ENCODE results near the gene GULP1. TPM values are rescaled to one million over a fixed set of nuclear protein-coding genes. Genes with fewer than 3 reads are reported as not detected.

Gene GULP1
- total and polyA plus RNA-seq, 2 experiments from 2014 or later = 94.6 to 181 TPM

- H3K27me3 ChIP-seq (ENCODE audit: insufficient read depth) = no peaks in the 10 kb centered on the region
- DNase-seq (ENCODE audit: low spot score) (no peak), ATAC-seq (no peak)
- H3K27ac Mint-ChIP-seq = no peak overlapping the region
- H3K9me2 ChIP-seq (ENCODE audit: insufficient read depth) = no peaks in the 10 kb centered on the region
- H3K79me2 ChIP-seq (replicated peaks; ENCODE audit: insufficient read depth) = no peaks in the 10 kb centered on the region
- H3K4me2 ChIP-seq = no peak overlapping the region
- no peaks in the 10 kb centered on the region for H3K9me3 Mint-ChIP-seq
- no peaks in the 10 kb centered on the region for H4K20me1 ChIP-seq (replicated peaks; ENCODE audit: insufficient read depth)
- H2AFZ ChIP-seq = no peak overlapping the region
- no peak for TF ChIP-seq NANOG (IDR thresholded peaks at IDR 0.05; ENCODE audit: borderline replicate concordance)
- no peak for TF ChIP-seq ZNF114 (CRISPR knock-in tag; IDR thresholded peaks at IDR 0.05)
- no peak for TF ChIP-seq EZH2 (IDR thresholded peaks at IDR 0.05; ENCODE audit: low read depth, unreplicated experiment)
- no peak for TF ChIP-seq STAT1 (IDR thresholded peaks at IDR 0.05; ENCODE audit: unreplicated experiment)
- no peak for TF ChIP-seq CTCF (conservative IDR thresholded peaks at IDR 0.05; ENCODE audit: low read depth in 2 of 2)
- no peak for TF ChIP-seq POLR2AphosphoS5 (IDR thresholded peaks at IDR 0.05; ENCODE audit: low read depth)
- TF ChIP-seq ETS1 (IDR thresholded peaks at IDR 0.05) = no peak
- H3K4me3 Mint-ChIP-seq = no peak overlapping the region
- H3K27me3 Mint-ChIP-seq (ENCODE audit: insufficient read depth, low read depth, poor library complexity) = no peaks in the 10 kb centered on the region
- H3K36me3 ChIP-seq (ENCODE audit: insufficient read depth) = 0 out of 2 replicates have a peak, but pooled peaks cover 6% of the 10 kb centered on the region
- H3K4me3 ChIP-seq = no peak overlapping the region
- no peak overlapping the region for H3K27ac ChIP-seq (ENCODE audit: low read depth)
- no peaks in the 10 kb centered on the region; the same call in 2 of the 3 replicates for H3K4me1 Mint-ChIP-seq
- no peaks in the 10 kb centered on the region for H3K4me1 ChIP-seq (ENCODE audit: insufficient read depth)
- H3K36me3 Mint-ChIP-seq (ENCODE audit: low read depth) = 0 out of 3 replicates have a peak, but pooled peaks cover 3% of the 10 kb centered on the region
- H3F3A ChIP-seq (replicated peaks; ENCODE audit: low read depth) = no peaks in the 10 kb centered on the region
Observed at GRCh38 chr2:188576651-188577050, 285.0 kb downstream of the GULP1 start.

GRCh38 chr2:188577231-188577630 lies 285.6 kb downstream of the GULP1 start:
- H3K27me3 Mint-ChIP-seq (ENCODE audit: insufficient read depth, low read depth, poor library complexity) = no peaks in the 10 kb centered on the region
- ATAC-seq (no peak), DNase-seq (ENCODE audit: low spot score) (no peak)
- H3K27me3 ChIP-seq (ENCODE audit: insufficient read depth) = no peaks in the 10 kb centered on the region
- no peaks in the 10 kb centered on the region for H3K9me2 ChIP-seq (ENCODE audit: insufficient read depth)
- H3K4me1 ChIP-seq (ENCODE audit: insufficient read depth) = no peaks in the 10 kb centered on the region
- no peak for TF ChIP-seq JUNB (IDR thresholded peaks at IDR 0.05; ENCODE audit: unreplicated experiment)
- TF ChIP-seq POLR2AphosphoS5 (IDR thresholded peaks at IDR 0.05; ENCODE audit: low read depth) = no peak
- H3K4me2 ChIP-seq = no peak overlapping the region
- no peak overlapping the region for H3K27ac ChIP-seq (ENCODE audit: low read depth)
- no peaks in the 10 kb centered on the region; the same call in 2 of the 3 replicates for H3K4me1 Mint-ChIP-seq
- no peaks in the 10 kb centered on the region for H3K79me2 ChIP-seq (replicated peaks; ENCODE audit: insufficient read depth)
- no peaks in the 10 kb centered on the region for H3K9me3 Mint-ChIP-seq
- no peak overlapping the region for H3K27ac Mint-ChIP-seq
- H3K36me3 Mint-ChIP-seq (ENCODE audit: low read depth) = 0 out of 3 replicates have a peak, but pooled peaks cover 3% of the 10 kb centered on the region
- H3K4me3 ChIP-seq = no peak overlapping the region
- H3F3A ChIP-seq (replicated peaks; ENCODE audit: low read depth) = no peaks in the 10 kb centered on the region
- 0 out of 2 replicates have a peak, but pooled peaks cover 6% of the 10 kb centered on the region for H3K36me3 ChIP-seq (ENCODE audit: insufficient read depth)
- H2AFZ ChIP-seq = no peak overlapping the region
- H3K4me3 Mint-ChIP-seq = no peak overlapping the region
- H4K20me1 ChIP-seq (replicated peaks; ENCODE audit: insufficient read depth) = no peaks in the 10 kb centered on the region

GRCh38 chr2:188580738-188581137 lies 289.1 kb downstream of the GULP1 start:
- Mint-ChIP-seq H3K36me3 (ENCODE audit: low read depth) (peaks cover 26% of the 10 kb centered on the region), H3K27ac (no peak overlapping the region), H3K4me3 (no peak overlapping the region), H3K4me1 (no peaks in the 10 kb centered on the region), H3K9me3 (no peaks in the 10 kb centered on the region), H3K27me3 (ENCODE audit: insufficient read depth, low read depth, poor library complexity) (no peaks in the 10 kb centered on the region)
- Histone ChIP-seq H3K4me1 (ENCODE audit: insufficient read depth) (no peaks in the 10 kb centered on the region), H2AFZ (no peak overlapping the region), H3K27me3 (ENCODE audit: insufficient read depth) (no peaks in the 10 kb centered on the region), H3K4me3 (no peak overlapping the region), H3F3A (replicated peaks; ENCODE audit: low read depth) (no peaks in the 10 kb centered on the region), H3K27ac (ENCODE audit: low read depth) (no peak overlapping the region), H3K79me2 (replicated peaks; ENCODE audit: insufficient read depth) (no peaks in the 10 kb centered on the region), H4K20me1 (replicated peaks; ENCODE audit: insufficient read depth) (no peaks in the 10 kb centered on the region), H3K9me2 (ENCODE audit: insufficient read depth) (no peaks in the 10 kb centered on the region), H3K4me2 (no peak overlapping the region), H3K36me3 (ENCODE audit: insufficient read depth) (peaks cover 17% of the 10 kb centered on the region; the same call in 1 of the 2 replicates)
- TF ChIP-seq ZNF331 (CRISPR knock-in tag; IDR thresholded peaks at IDR 0.05; ENCODE audit: low read depth) (no peak), EZH2 (IDR thresholded peaks at IDR 0.05; ENCODE audit: low read depth, unreplicated experiment) (no peak), STAT1 (IDR thresholded peaks at IDR 0.05; ENCODE audit: unreplicated experiment) (no peak)
- ATAC-seq (no peak), DNase-seq (ENCODE audit: low spot score) (no peak)

All from GM23338 (cell line).